Kidney epithelial cell (primary cell): ENCODE measurements around the gene SPECC1. TPM values are rescaled to one million over a fixed set of nuclear protein-coding genes. Genes with fewer than 3 reads are reported as not detected.
A peak's percentile ranks its signal among the peaks of the same experiment; 100 is the strongest.
"Not testable (repeated sequence)": the region's sequence is repeated elsewhere in the genome, so short reads cannot be mapped to it uniquely, and the experiment has no call there.

Source experiments
- DNase-seq: peaks from one replicate; pipeline ENCODE4 v3.0.0-alpha.2; 2010; ENCODE audit warnings: low read depth
- H3K27me3 ChIP-seq: 2 replicates; pipeline ENCODE4 v1.6.0; 2011; ENCODE audit warnings: low read length; ENCODE audit not compliant: control insufficient read depth, insufficient read depth
- H3K36me3 ChIP-seq: 2 replicates; pipeline ENCODE4 v1.5.1; 2011; ENCODE audit warnings: low read length; ENCODE audit not compliant: control insufficient read depth, insufficient read depth
- H3K4me3 ChIP-seq: 2 replicates; pipeline ENCODE4 v1.5.1; 2011; ENCODE audit warnings: low read depth, mild to moderate bottlenecking, control low read depth, low read length
- CTCF ChIP-seq: IDR thresholded peaks from 2 replicates; pipeline ENCODE4 v1.5.1; 2011; ENCODE audit warnings: mild to moderate bottlenecking, moderate library complexity, low read length, control low read depth, inconsistent platforms; ENCODE audit not compliant: insufficient read depth, poor library complexity, severe bottlenecking
- total RNA-seq: library from RNA; depleted of rRNA; stranded (reverse); fragments of >200 nt; gene quantifications from 2 replicates; pipeline ENCODE4 v1.2.3, GENCODE V29; 2015

Gene SPECC1
- total RNA-seq, 1 donor from 2014 or later: 62.3 TPM

GRCh38 chr17:20226814-20227482 is 217.8 kb downstream of the SPECC1 start:
- Histone ChIP-seq H3K36me3 (no peaks in the 10 kb centered on the region), H3K4me3 (no peak overlapping the region), H3K27me3 (no peaks in the 10 kb centered on the region)
- TF ChIP-seq CTCF: peak; percentile 86
- no peak for DNase-seq

- not testable (repeated sequence) for H3K27me3 ChIP-seq, H3K4me3 ChIP-seq, H3K36me3 ChIP-seq, DNase-seq
These were observed 218.7 kb downstream of the SPECC1 start for GRCh38 chr17:20227720-20228370.

- no peak for TF ChIP-seq CTCF
- H3K4me3 ChIP-seq: no peak overlapping the region
- peaks cover 2% of the 10 kb centered on the region for H3K36me3 ChIP-seq
- H3K27me3 ChIP-seq: no peaks in the 10 kb centered on the region
- DNase-seq: no peak
These were observed 219.3 kb downstream of the SPECC1 start for GRCh38 chr17:20228410-20228809.

GRCh38 chr17:20228860-20229259 is 219.7 kb downstream of the SPECC1 start:
- DNase-seq: no peak
- Histone ChIP-seq H3K4me3 (no peak overlapping the region), H3K27me3 (no peaks in the 10 kb centered on the region), H3K36me3 (peaks cover 2% of the 10 kb centered on the region)
- TF ChIP-seq CTCF: no peak

GRCh38 chr17:20230924-20231323 is 221.8 kb downstream of the SPECC1 start:
- no peaks in the 10 kb centered on the region for H3K27me3 ChIP-seq
- H3K4me3 ChIP-seq: no peak overlapping the region
- no peak for DNase-seq
- TF ChIP-seq CTCF: no peak
- peaks cover 4% of the 10 kb centered on the region for H3K36me3 ChIP-seq

- H3K27me3 ChIP-seq: no peaks in the 10 kb centered on the region
- no peak overlapping the region for H3K4me3 ChIP-seq
- no peak for DNase-seq
- TF ChIP-seq CTCF: no peak
- H3K36me3 ChIP-seq: peaks cover 4% of the 10 kb centered on the region
These were observed 223.5 kb downstream of the SPECC1 start for GRCh38 chr17:20232611-20233010.
